H9 (cell line): Measurements from ENCODE around the gene ZMIZ1. TPM values are rescaled to one million over a fixed set of nuclear protein-coding genes. Genes with fewer than 3 reads are reported as not detected.

Source experiments
- DNase-seq: peaks from one replicate; pipeline ENCODE4 v3.0.0-alpha.2; 2017
- H2AFZ ChIP-seq: one replicate; pipeline ENCODE4 v1.6.1; 2013; ENCODE audit warnings: mild to moderate bottlenecking, low read length, control low read depth, moderate library complexity
- H2AK5ac ChIP-seq: 2 replicates; pipeline ENCODE4 v1.6.1; 2013; ENCODE audit warnings: low read length, control low read depth, mixed read lengths; ENCODE audit not compliant: insufficient read length
- H2BK120ac ChIP-seq: one replicate; pipeline ENCODE4 v1.6.1; 2013; ENCODE audit warnings: low read depth, mild to moderate bottlenecking, low read length, control low read depth, inconsistent platforms; ENCODE audit not compliant: poor library complexity, severe bottlenecking
- H2BK12ac ChIP-seq: 2 replicates; pipeline ENCODE4 v1.6.1; 2013; ENCODE audit warnings: low read length, control low read depth, mixed read lengths, low read depth; ENCODE audit not compliant: insufficient read length
- H2BK15ac ChIP-seq: 2 replicates; pipeline ENCODE4 v1.6.1; 2013; ENCODE audit warnings: low read depth, low read length, control low read depth
- H2BK20ac ChIP-seq: one replicate; pipeline ENCODE4 v1.6.1; 2013; ENCODE audit warnings: low read depth, mild to moderate bottlenecking, low read length, control low read depth, inconsistent platforms; ENCODE audit not compliant: poor library complexity, severe bottlenecking
- H2BK5ac ChIP-seq: 2 replicates; pipeline ENCODE4 v1.6.1; 2013; ENCODE audit warnings: low read length, control low read depth, mixed read lengths; ENCODE audit not compliant: insufficient read length
- H3K14ac ChIP-seq: 2 replicates; pipeline ENCODE4 v1.6.1; 2013; ENCODE audit warnings: low read length, control low read depth; ENCODE audit not compliant: insufficient read depth
- H3K18ac ChIP-seq: 2 replicates; pipeline ENCODE4 v1.6.1; 2013; ENCODE audit warnings: low read depth, mild to moderate bottlenecking, mixed read lengths, low read length, control low read depth; ENCODE audit not compliant: insufficient read length
- H3K23ac ChIP-seq: 2 replicates; pipeline ENCODE4 v1.6.1; 2013; ENCODE audit warnings: low read length, control low read depth, mixed read lengths, low read depth; ENCODE audit not compliant: insufficient read length
- H3K23me2 ChIP-seq: 2 replicates; pipeline ENCODE4 v1.6.1; 2013; ENCODE audit warnings: low read depth, mild to moderate bottlenecking, mixed read lengths, low read length, control low read depth; ENCODE audit not compliant: insufficient read length, poor library complexity, severe bottlenecking
- H3K27ac ChIP-seq: 2 replicates; pipeline ENCODE4 v1.5.1; 2013; ENCODE audit warnings: low read length, control low read depth, mixed read lengths, low read depth; ENCODE audit not compliant: insufficient read length
- H3K27me3 ChIP-seq: 2 replicates; pipeline ENCODE4 v1.6.1; 2013; ENCODE audit warnings: low read length, control low read depth, inconsistent platforms; ENCODE audit not compliant: insufficient read depth
- H3K4ac ChIP-seq: 2 replicates; pipeline ENCODE4 v1.6.1; 2013; ENCODE audit warnings: low read depth, mild to moderate bottlenecking, control low read depth, inconsistent platforms, low read length, moderate library complexity
- H3K4me1 ChIP-seq: 2 replicates; pipeline ENCODE4 v1.6.1; 2013; ENCODE audit warnings: low read length, control low read depth, inconsistent platforms; ENCODE audit not compliant: insufficient read depth
- H3K4me2 ChIP-seq: 2 replicates; pipeline ENCODE4 v1.6.1; 2013; ENCODE audit warnings: low read length, control low read depth, mixed read lengths; ENCODE audit not compliant: insufficient read length, insufficient read depth
- H3K56ac ChIP-seq: 2 replicates; pipeline ENCODE4 v1.6.1; 2013; ENCODE audit warnings: low read depth, mild to moderate bottlenecking, mixed read lengths, low read length, control low read depth; ENCODE audit not compliant: insufficient read length
- H3K79me1 ChIP-seq: 2 replicates; pipeline ENCODE4 v1.6.1; 2013; ENCODE audit warnings: low read depth, mild to moderate bottlenecking, moderate library complexity, low read length, control low read depth, inconsistent platforms; ENCODE audit not compliant: insufficient read depth, poor library complexity, severe bottlenecking
- H3K79me2 ChIP-seq: 2 replicates; pipeline ENCODE4 v1.6.1; 2013; ENCODE audit warnings: low read length, control low read depth, inconsistent platforms; ENCODE audit not compliant: insufficient read depth
- H3K9ac ChIP-seq: 2 replicates; pipeline ENCODE4 v1.6.1; 2013; ENCODE audit warnings: low read length, control low read depth, mixed read lengths; ENCODE audit not compliant: insufficient read length; ENCODE audit errors: extremely low read depth
- H3K9me3 ChIP-seq: one replicate; pipeline ENCODE4 v1.6.1; 2013; ENCODE audit warnings: low read depth, low read length, inconsistent platforms; ENCODE audit not compliant: control insufficient read depth
- H3T11ph ChIP-seq: one replicate; pipeline ENCODE4 v1.6.1; 2013; ENCODE audit warnings: mild to moderate bottlenecking, low read length, control low read depth, inconsistent platforms
- H4K20me1 ChIP-seq: one replicate; pipeline ENCODE4 v1.6.1; 2013; ENCODE audit not compliant: control insufficient read depth, insufficient read length, insufficient read depth
- H4K5ac ChIP-seq: 2 replicates; pipeline ENCODE4 v1.6.1; 2013; ENCODE audit warnings: low read depth, mild to moderate bottlenecking, mixed read lengths, low read length, control low read depth; ENCODE audit not compliant: insufficient read length
- H4K8ac ChIP-seq: replicated peaks from 2 replicates; pipeline ENCODE4 v1.6.1; 2013; ENCODE audit warnings: low read length, control low read depth, mixed read lengths, low read depth; ENCODE audit not compliant: insufficient read length
- H4K91ac ChIP-seq: 2 replicates; pipeline ENCODE4 v1.6.1; 2013; ENCODE audit warnings: low read depth, mild to moderate bottlenecking, moderate library complexity, mixed read lengths, low read length, control low read depth; ENCODE audit not compliant: insufficient read length
- H3K27ac Mint-ChIP-seq, 3 experiments: 2 replicates in 2 of 3; 3 replicates in 1 of 3; pipeline ENCODE4 v1.8.0; 2020 to 2021; ENCODE audit warnings: mixed read lengths in 3 of 3, mild to moderate bottlenecking in 1 of 3, moderate library complexity in 1 of 3
- H3K27me3 Mint-ChIP-seq: 2 replicates; pipeline ENCODE4 v1.8.0; 2021; ENCODE audit warnings: low read depth, mild to moderate bottlenecking, moderate library complexity, mixed read lengths
- H3K36me3 Mint-ChIP-seq, 3 experiments: 2 replicates in 2 of 3; 3 replicates in 1 of 3; pipeline ENCODE4 v1.8.0; 2020 to 2021; ENCODE audit warnings: low read depth in 3 of 3, mixed read lengths in 3 of 3; ENCODE audit not compliant: insufficient read depth in 1 of 3
- H3K4me1 Mint-ChIP-seq, 2 experiments: 2 replicates each; pipeline ENCODE4 v1.8.0; 2020; ENCODE audit warnings: mixed read lengths in 2 of 2
- H3K4me3 Mint-ChIP-seq, 2 experiments: 2 replicates in 1 of 2; 3 replicates in 1 of 2; pipeline ENCODE4 v1.8.0; 2020 to 2021; ENCODE audit warnings: mild to moderate bottlenecking in 2 of 2, mixed read lengths in 2 of 2, moderate library complexity in 1 of 2
- H3K9me3 Mint-ChIP-seq, 2 experiments: 2 replicates in 1 of 2; 3 replicates in 1 of 2; pipeline ENCODE4 v1.8.0; 2020; ENCODE audit warnings: mild to moderate bottlenecking in 2 of 2, mixed read lengths in 2 of 2, moderate library complexity in 1 of 2
- CTCF ChIP-seq: fragments of 200-600 bp; sonication (generic); conservative IDR thresholded peaks from 3 replicates; pipeline ENCODE4 v1.8.0; 2021; ENCODE audit warnings: antibody characterized with exemption, mild to moderate bottlenecking
- WGBS: extraction: QIAGEN DNeasy Blood & Tissue Kit; methylation state at CpG from one replicate; pipeline ENCODE4 v1.1.7; 2013; ENCODE audit warnings: missing lambda C conversion rate, low lambda C conversion rate, mixed read lengths; ENCODE audit not compliant: insufficient read length; ENCODE audit errors: extremely low coverage; 5-methylcytosine and 5-hydroxymethylcytosine counted together
- total RNA-seq: library from RNA; stranded (reverse); gene quantifications from 2 replicates; pipeline ENCODE4 v1.2.1, GENCODE V29; 2021

ZMIZ1 gene
- total RNA-seq, 1 experiment from 2014 or later: 36.9 TPM

- H3K27me3 ChIP-seq: no peaks in the 10 kb centered on the region
- no peak overlapping the region for H4K5ac ChIP-seq
- H3T11ph ChIP-seq: no peak overlapping the region
- no peak overlapping the region for H3K27ac Mint-ChIP-seq
- H4K91ac ChIP-seq: no peak overlapping the region
- no peak overlapping the region for H3K18ac ChIP-seq
- H2BK15ac ChIP-seq: no peak overlapping the region
- peaks cover 36 to 45% of the 10 kb centered on the region in 2 experiments for H3K4me1 Mint-ChIP-seq
- H3K4ac ChIP-seq: no peak overlapping the region
- H3K9me3 Mint-ChIP-seq: no peaks in the 10 kb centered on the region
- no peak overlapping the region for H3K14ac ChIP-seq
- no peak overlapping the region for H2BK12ac ChIP-seq
- TF ChIP-seq CTCF: no peak
- H2AFZ ChIP-seq: no peak overlapping the region
- no peak overlapping the region for H3K4me2 ChIP-seq
- DNase-seq: no peak
- H3K27ac ChIP-seq: no peak overlapping the region
- H4K8ac ChIP-seq: no peak overlapping the region
- H4K20me1 ChIP-seq: no peaks in the 10 kb centered on the region
- no peak overlapping the region for H2BK20ac ChIP-seq
- no peak overlapping the region for H2BK5ac ChIP-seq
- no peaks in the 10 kb centered on the region for H3K79me2 ChIP-seq
- no peak overlapping the region for H2AK5ac ChIP-seq
- no CpG with 5 or more reads among the region's 8 CpGs for WGBS
- H2BK120ac ChIP-seq: no peak overlapping the region
- no peaks in the 10 kb centered on the region for H3K79me1 ChIP-seq
- no peak overlapping the region for H3K56ac ChIP-seq
- H3K23ac ChIP-seq: no peak overlapping the region
- H3K23me2 ChIP-seq: no peaks in the 10 kb centered on the region
- H3K27me3 Mint-ChIP-seq: no peaks in the 10 kb centered on the region
- H3K4me3 Mint-ChIP-seq: no peak overlapping the region
- peaks cover 2 to 10% (median 4%) of the 10 kb centered on the region in 3 experiments; a peak in 3 of 7 replicates for H3K36me3 Mint-ChIP-seq
- no peak overlapping the region for H3K9ac ChIP-seq
- H3K9me3 ChIP-seq: no peaks in the 10 kb centered on the region
- H3K4me1 ChIP-seq: peaks cover 9% of the 10 kb centered on the region; the same call in 1 of the 2 replicates
Measured at GRCh38 chr10:79163666-79163975, 94.9 kb downstream of the ZMIZ1 start.
